ENCODE results near the gene SLC2A9. TPM values are rescaled to one million over a fixed set of nuclear protein-coding genes. Genes with fewer than 3 reads are reported as not detected.

Gene SLC2A9
- total and polyA plus RNA-seq, 2 of the 13 experiments (the other 11 are each of a cell fraction or from before 2014, with no cell fraction given) = 36.2 to 42.3 TPM

GRCh38 chr4:9899306-9900055 lies 121.8 kb downstream of the SLC2A9 start:
- Histone ChIP-seq H2AFZ (ENCODE audit: low read length) (no peak overlapping the region), H3K27ac (ENCODE audit: extremely low read length, insufficient read depth, low read length) (no peak overlapping the region), H3K4me1 (ENCODE audit: insufficient read depth, low read length) (no peaks in the 10 kb centered on the region), H3K27me3 (ENCODE audit: control insufficient read depth in 1 of 2, insufficient read depth in 2 of 2, low read length in 2 of 2) (no peaks in the 10 kb centered on the region), H3K9me3 (ENCODE audit: low read length) (no peaks in the 10 kb centered on the region), H4K20me1 (ENCODE audit: insufficient read depth, low read length) (peaks cover 2% of the 10 kb centered on the region), H3K4me2 (ENCODE audit: low read depth, low read length) (no peak overlapping the region), H3K36me3 (replicated peaks in 1 of 2; ENCODE audit: control insufficient read depth in 1 of 2, insufficient read depth in 2 of 2, low read length in 2 of 2) (peaks cover 15 to 37% of the 10 kb centered on the region in 2 experiments), H3K4me3 (replicated peaks in 1 of 3; ENCODE audit: insufficient read depth in 1 of 3, low read depth in 2 of 3, low read length in 3 of 3) (no peak overlapping the region), H3K79me2 (ENCODE audit: insufficient read depth, low read length) (no peaks in the 10 kb centered on the region), H3K9ac (ENCODE audit: insufficient read depth, low read depth, low read length) (no peak overlapping the region)
- no TSS peak for BruUV-seq (replicated peaks)
- TF ChIP-seq ZNF264 (CRISPR knock-in tag; IDR thresholded peaks at IDR 0.05) = no peak
- no peak for TF ChIP-seq GMEB2 (CRISPR knock-in tag; IDR thresholded peaks at IDR 0.05; ENCODE audit: low read depth)
- TF ChIP-seq ZBTB37 (CRISPR knock-in tag; IDR thresholded peaks at IDR 0.05) = no peak
- TF ChIP-seq ZNF282 (IDR thresholded peaks at IDR 0.05; ENCODE audit: partially characterized antibody) = no peak
- no peak for TF ChIP-seq HDAC1 (CRISPR knock-in tag; IDR thresholded peaks at IDR 0.05)
- TF ChIP-seq PRMT3 (CRISPR knock-in tag; IDR thresholded peaks at IDR 0.05; ENCODE audit: borderline replicate concordance, low read depth) = no peak
- TF ChIP-seq ZNF251 (CRISPR knock-in tag; IDR thresholded peaks at IDR 0.05) = no peak
- TF ChIP-seq TBX3 (IDR thresholded peaks at IDR 0.05; ENCODE audit: borderline replicate concordance) = no peak
- no peak for DNase-seq (ENCODE audit: low spot score)
- intact Hi-C loops (cut with micrococcal nuclease; ENCODE audit: unreplicated experiment) (loop anchor here (2.0 kb wide), 1 partner anchor 135 kb away; no protein-coding TSS in a partner anchor), in situ Hi-C loops (cut with HindIII; ENCODE audit: extremely low pct_ligation_motif_present, low pct_unique_long_range_greater_than_20kb) (no loop called here)
- ATAC-seq = no peak
- ChIA-PET CTCF (ENCODE audit: low intra/inter-chr PET ratio, low total read pairs) (interaction anchor here (1.3 kb wide), 1 partner anchor 136 kb away, joined by 4 read pairs; no protein-coding TSS in a partner anchor), POLR2A (no interaction called here)
- over 99% methylated on average over 5 of the region's 5 CpGs for WGBS (ENCODE audit: low lambda C conversion rate)
- no peak for FAIRE-seq

All from HepG2 (cell line).